NB4 (cell line): ENCODE measurements around the gene MEIOB.

Source experiments
- MAX ChIP-seq: IDR thresholded peaks from 2 replicates; pipeline ENCODE4 v1.6.1; 2011; ENCODE audit warnings: low read depth, low read length
- POLR2A ChIP-seq: IDR thresholded peaks from 2 replicates; pipeline ENCODE4 v1.6.1; 2011; ENCODE audit warnings: mild to moderate bottlenecking; ENCODE audit not compliant: insufficient read length; ENCODE audit errors: extremely low read depth
- TF ChIP-seq, protein P1 (sequence below): IDR thresholded peaks from one replicate; pipeline ENCODE4 v1.5.1; 2012; ENCODE audit warnings: low read depth, low read length

GRCh38 chr16:1850981-1851380, 21.0 kb downstream of the MEIOB start:
- TF ChIP-seq POLR2A (no peak), MAX (no peak)
- TF ChIP-seq, protein P1, sequence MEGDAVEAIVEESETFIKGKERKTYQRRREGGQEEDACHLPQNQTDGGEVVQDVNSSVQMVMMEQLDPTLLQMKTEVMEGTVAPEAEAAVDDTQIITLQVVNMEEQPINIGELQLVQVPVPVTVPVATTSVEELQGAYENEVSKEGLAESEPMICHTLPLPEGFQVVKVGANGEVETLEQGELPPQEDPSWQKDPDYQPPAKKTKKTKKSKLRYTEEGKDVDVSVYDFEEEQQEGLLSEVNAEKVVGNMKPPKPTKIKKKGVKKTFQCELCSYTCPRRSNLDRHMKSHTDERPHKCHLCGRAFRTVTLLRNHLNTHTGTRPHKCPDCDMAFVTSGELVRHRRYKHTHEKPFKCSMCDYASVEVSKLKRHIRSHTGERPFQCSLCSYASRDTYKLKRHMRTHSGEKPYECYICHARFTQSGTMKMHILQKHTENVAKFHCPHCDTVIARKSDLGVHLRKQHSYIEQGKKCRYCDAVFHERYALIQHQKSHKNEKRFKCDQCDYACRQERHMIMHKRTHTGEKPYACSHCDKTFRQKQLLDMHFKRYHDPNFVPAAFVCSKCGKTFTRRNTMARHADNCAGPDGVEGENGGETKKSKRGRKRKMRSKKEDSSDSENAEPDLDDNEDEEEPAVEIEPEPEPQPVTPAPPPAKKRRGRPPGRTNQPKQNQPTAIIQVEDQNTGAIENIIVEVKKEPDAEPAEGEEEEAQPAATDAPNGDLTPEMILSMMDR, result no peak
